ENCODE measurements around the gene RBM19. TPM values are rescaled to one million over a fixed set of nuclear protein-coding genes. Genes with fewer than 3 reads are reported as not detected.

The RBM19 gene
- total RNA-seq, 1 experiment from 2014 or later = 29.2 TPM

- no peak for TF ChIP-seq CTCF (IDR thresholded peaks at IDR 0.05; ENCODE audit: unreplicated experiment)
- Mint-ChIP-seq H3K27me3 (ENCODE audit: insufficient read depth, unreplicated experiment) (no peaks in the 10 kb centered on the region), H3K27ac (ENCODE audit: low read depth, unreplicated experiment) (no peak overlapping the region), H3K9me3 (ENCODE audit: unreplicated experiment) (no peaks in the 10 kb centered on the region), H3K36me3 (ENCODE audit: insufficient read depth, unreplicated experiment) (peaks cover 50% of the 10 kb centered on the region), H3K4me1 (ENCODE audit: insufficient read depth, unreplicated experiment) (peaks cover 18% of the 10 kb centered on the region), H3K4me3 (ENCODE audit: unreplicated experiment) (no peak overlapping the region)
- ChIA-PET POLR2A (no interaction called here), CTCF (interaction anchor here (0.7 to 1.3 kb wide), 2 partner anchors 20 to 978 kb away, joined by 3 to 5 read pairs; no protein-coding TSS in a partner anchor)
- no TSS peak for BruUV-seq (replicated peaks)
- DNase-seq (ENCODE audit: unreplicated experiment) = no peak
- intact Hi-C loops (cut with micrococcal nuclease) = no loop called here
Observed at GRCh38 chr12:113960030-113960429, 6.1 kb downstream of the RBM19 start.

- Mint-ChIP-seq H3K36me3 (ENCODE audit: insufficient read depth, unreplicated experiment) (peaks cover 47% of the 10 kb centered on the region), H3K4me1 (ENCODE audit: insufficient read depth, unreplicated experiment) (peaks cover 10% of the 10 kb centered on the region), H3K27ac (ENCODE audit: low read depth, unreplicated experiment) (no peak overlapping the region), H3K9me3 (ENCODE audit: unreplicated experiment) (no peaks in the 10 kb centered on the region), H3K27me3 (ENCODE audit: insufficient read depth, unreplicated experiment) (no peaks in the 10 kb centered on the region), H3K4me3 (ENCODE audit: unreplicated experiment) (no peak overlapping the region)
- intact Hi-C loops (cut with micrococcal nuclease) = no loop called here
- CTCF ChIA-PET = interaction anchor here (0.5 to 1.3 kb wide), 3 partner anchors 21 to 110 kb away, joined by 3 to 5 read pairs (median 4); no protein-coding TSS in a partner anchor
- no TSS peak for BruUV-seq (replicated peaks)
- TF ChIP-seq CTCF (IDR thresholded peaks at IDR 0.05; ENCODE audit: unreplicated experiment) = no peak
- POLR2A ChIA-PET = no interaction called here
- no peak for DNase-seq (ENCODE audit: unreplicated experiment)
Observed at GRCh38 chr12:113959096-113959495, 7.0 kb downstream of the RBM19 start.

GRCh38 chr12:113958108-113958507 is 8.0 kb downstream of the RBM19 start:
- Mint-ChIP-seq H3K4me3 (ENCODE audit: unreplicated experiment) (no peak overlapping the region), H3K36me3 (ENCODE audit: insufficient read depth, unreplicated experiment) (peaks cover 49% of the 10 kb centered on the region), H3K27me3 (ENCODE audit: insufficient read depth, unreplicated experiment) (no peaks in the 10 kb centered on the region), H3K9me3 (ENCODE audit: unreplicated experiment) (no peaks in the 10 kb centered on the region), H3K4me1 (ENCODE audit: insufficient read depth, unreplicated experiment) (peaks cover 6% of the 10 kb centered on the region), H3K27ac (ENCODE audit: low read depth, unreplicated experiment) (no peak overlapping the region)
- CTCF ChIA-PET = interaction anchor here (0.6 to 1.6 kb wide), 5 partner anchors 8 to 705 kb away, joined by 3 to 6 read pairs (median 3); partner anchors contain the start of gene RBM19
- no peak for DNase-seq (ENCODE audit: unreplicated experiment)
- POLR2A ChIA-PET = interaction anchor here (1.2 kb wide), 1 partner anchor 8 kb away, joined by 4 read pairs; the partner anchor contains the start of gene RBM19
- BruUV-seq (replicated peaks) = no TSS peak
- intact Hi-C loops (cut with micrococcal nuclease) = no loop called here
- TF ChIP-seq CTCF (IDR thresholded peaks at IDR 0.05; ENCODE audit: unreplicated experiment) = no peak

GRCh38 chr12:113957627-113958026 is 8.5 kb downstream of the RBM19 start:
- H3K4me1 Mint-ChIP-seq (ENCODE audit: insufficient read depth, unreplicated experiment) = peaks cover 2% of the 10 kb centered on the region
- H3K9me3 Mint-ChIP-seq (ENCODE audit: unreplicated experiment) = no peaks in the 10 kb centered on the region
- intact Hi-C loops (cut with micrococcal nuclease) = no loop called here
- no peak for TF ChIP-seq CTCF (IDR thresholded peaks at IDR 0.05; ENCODE audit: unreplicated experiment)
- no TSS peak for BruUV-seq (replicated peaks)
- no peak for DNase-seq (ENCODE audit: unreplicated experiment)
- CTCF ChIA-PET = interaction anchor here (0.6 to 1.6 kb wide), 4 partner anchors 9 to 705 kb away, joined by 3 to 6 read pairs (median 3); partner anchors contain the start of gene RBM19
- POLR2A ChIA-PET = interaction anchor here (1.2 kb wide), 1 partner anchor 9 kb away, joined by 4 read pairs; the partner anchor contains the start of gene RBM19
- H3K4me3 Mint-ChIP-seq (ENCODE audit: unreplicated experiment) = no peak overlapping the region
- peaks cover 50% of the 10 kb centered on the region for H3K36me3 Mint-ChIP-seq (ENCODE audit: insufficient read depth, unreplicated experiment)
- H3K27me3 Mint-ChIP-seq (ENCODE audit: insufficient read depth, unreplicated experiment) = no peaks in the 10 kb centered on the region
- H3K27ac Mint-ChIP-seq (ENCODE audit: low read depth, unreplicated experiment) = no peak overlapping the region
